GM21717 (cell line): ENCODE data around the gene LUZP4.
"Not testable (repeated sequence)": the region's sequence is repeated elsewhere in the genome, so short reads cannot be mapped to it uniquely, and the experiment has no call there.

Experiments used
- ATAC-seq: cut with Tn5 transposase; IDR thresholded peaks from one replicate; pipeline ENCODE4 v1.9.1; 2021; ENCODE audit warnings: mild to moderate bottlenecking, moderate library complexity; ENCODE audit not compliant: unreplicated experiment

The LUZP4 gene

GRCh38 chrX:115333446-115333845 lies 43.9 kb downstream of the LUZP4 start:
- ATAC-seq = no peak

GRCh38 chrX:115337491-115338144 lies 48.1 kb downstream of the LUZP4 start:
- ATAC-seq = no peak

GRCh38 chrX:115339441-115340025 lies 50.0 kb downstream of the LUZP4 start:
- ATAC-seq = no peak

GRCh38 chrX:115341421-115341820 lies 51.9 kb downstream of the LUZP4 start:
- ATAC-seq = no peak

- ATAC-seq = no peak
Observed at GRCh38 chrX:115344885-115345614, 55.5 kb downstream of the LUZP4 start.

GRCh38 chrX:115345615-115346014 lies 56.1 kb downstream of the LUZP4 start:
- ATAC-seq = no peak

- not testable (repeated sequence) for ATAC-seq
Observed at GRCh38 chrX:115346738-115347137, 57.2 kb downstream of the LUZP4 start.

GRCh38 chrX:115348446-115349225 lies 59.1 kb downstream of the LUZP4 start:
- ATAC-seq = no peak

GRCh38 chrX:115350711-115351381 lies 61.3 kb downstream of the LUZP4 start:
- no peak for ATAC-seq

- no peak for ATAC-seq
Observed at GRCh38 chrX:115356369-115356768, 66.9 kb downstream of the LUZP4 start.
